ENCODE measurements around the gene TGFBR3L.

Gene TGFBR3L

GRCh38 chr19:7924651-7925170, 10.1 kb downstream of the TGFBR3L start:
- TF ChIP-seq CTCF (conservative IDR thresholded peaks at IDR 0.05; ENCODE audit: low read length) = no peak
- no peak overlapping the region for H3K4me3 ChIP-seq (ENCODE audit: low read length)
- DNase-seq (ENCODE audit: low read depth) = no peak

GRCh38 chr19:7925171-7925851, 10.7 kb downstream of the TGFBR3L start:
- peak overlapping the region; percentile 22 for H3K4me3 ChIP-seq (ENCODE audit: low read length)
- peak; percentile 62 for TF ChIP-seq CTCF (conservative IDR thresholded peaks at IDR 0.05; ENCODE audit: low read length)
- DNase-seq (ENCODE audit: low read depth) = peak; percentile 48

- peak within 1 kb of the TSS; percentile 59 for H3K4me3 ChIP-seq (ENCODE audit: low read length)
- DNase-seq (ENCODE audit: low read depth) = peak; percentile 31
- TF ChIP-seq CTCF (conservative IDR thresholded peaks at IDR 0.05; ENCODE audit: low read length) = peak; percentile 13; the same call in 1 of the 2 replicates
These were observed 11.5 kb downstream of the TGFBR3L start, which contains the start of gene CTXN1 for GRCh38 chr19:7926021-7926726. Gene CTXN1, minus strand, starts transcription at chr19:7926135. Its CDS starts 597 bp downstream, at chr19:7925538.

- no peak for DNase-seq (ENCODE audit: low read depth)
- H3K4me3 ChIP-seq (ENCODE audit: low read length) = no peak overlapping the region
- TF ChIP-seq CTCF (conservative IDR thresholded peaks at IDR 0.05; ENCODE audit: low read length) = no peak
These were observed 12.3 kb downstream of the TGFBR3L start for GRCh38 chr19:7926727-7927604.

- no peak for TF ChIP-seq CTCF (conservative IDR thresholded peaks at IDR 0.05; ENCODE audit: low read length)
- no peak for DNase-seq (ENCODE audit: low read depth)
- no peak overlapping the region for H3K4me3 ChIP-seq (ENCODE audit: low read length)
These were observed 13.1 kb downstream of the TGFBR3L start for GRCh38 chr19:7927605-7928333.

- H3K4me3 ChIP-seq (ENCODE audit: low read length) = no peak overlapping the region
- DNase-seq (ENCODE audit: low read depth) = no peak
- no peak for TF ChIP-seq CTCF (conservative IDR thresholded peaks at IDR 0.05; ENCODE audit: low read length)
These were observed 13.7 kb downstream of the TGFBR3L start for GRCh38 chr19:7928334-7928706.
